GM23338 (cell line): Measurements from ENCODE around the gene CCDC174.

Source experiments
- EZH2 ChIP-seq: fragments of 200-600 bp; sonication (generic); IDR thresholded peaks from one replicate; pipeline ENCODE4 v1.8.0; 2017; ENCODE audit warnings: antibody characterized with exemption, mild to moderate bottlenecking, low read depth; ENCODE audit not compliant: unreplicated experiment
- EZH2phosphoT487 ChIP-seq: fragments of 200-600 bp; sonication (generic); IDR thresholded peaks from one replicate; pipeline ENCODE4 v1.8.1; 2018; ENCODE audit warnings: antibody characterized with exemption; ENCODE audit not compliant: unreplicated experiment
- POLR2AphosphoS5 ChIP-seq: IDR thresholded peaks from 2 replicates; pipeline ENCODE4 v1.6.1; 2016; ENCODE audit warnings: antibody characterized with exemption, low read depth
- TF ChIP-seq, protein P1 (sequence below), 2 experiments: fragments of 200-600 bp in 1 of 2; sonication (generic) in 1 of 2; conservative IDR thresholded peaks; 2 replicates each; pipeline versions ENCODE4 v1.5.1 to v1.6.1; 2016 to 2017; ENCODE audit warnings: antibody characterized with exemption in 2 of 2, low read depth in 2 of 2, mild to moderate bottlenecking in 2 of 2, moderate library complexity in 1 of 2
- TF ChIP-seq, protein P2 (sequence below): IDR thresholded peaks from one replicate; pipeline ENCODE4 v1.6.1; 2018; ENCODE audit warnings: antibody characterized with exemption; ENCODE audit not compliant: unreplicated experiment
- TF ChIP-seq, protein P3 (sequence below): fragments of 250-450 bp; sonication (Bioruptor Pico); IDR thresholded peaks from 2 replicates; pipeline ENCODE4 v1.5.0; 2020; ENCODE audit warnings: mild to moderate bottlenecking, moderate library complexity

- TF ChIP-seq, protein P1, sequence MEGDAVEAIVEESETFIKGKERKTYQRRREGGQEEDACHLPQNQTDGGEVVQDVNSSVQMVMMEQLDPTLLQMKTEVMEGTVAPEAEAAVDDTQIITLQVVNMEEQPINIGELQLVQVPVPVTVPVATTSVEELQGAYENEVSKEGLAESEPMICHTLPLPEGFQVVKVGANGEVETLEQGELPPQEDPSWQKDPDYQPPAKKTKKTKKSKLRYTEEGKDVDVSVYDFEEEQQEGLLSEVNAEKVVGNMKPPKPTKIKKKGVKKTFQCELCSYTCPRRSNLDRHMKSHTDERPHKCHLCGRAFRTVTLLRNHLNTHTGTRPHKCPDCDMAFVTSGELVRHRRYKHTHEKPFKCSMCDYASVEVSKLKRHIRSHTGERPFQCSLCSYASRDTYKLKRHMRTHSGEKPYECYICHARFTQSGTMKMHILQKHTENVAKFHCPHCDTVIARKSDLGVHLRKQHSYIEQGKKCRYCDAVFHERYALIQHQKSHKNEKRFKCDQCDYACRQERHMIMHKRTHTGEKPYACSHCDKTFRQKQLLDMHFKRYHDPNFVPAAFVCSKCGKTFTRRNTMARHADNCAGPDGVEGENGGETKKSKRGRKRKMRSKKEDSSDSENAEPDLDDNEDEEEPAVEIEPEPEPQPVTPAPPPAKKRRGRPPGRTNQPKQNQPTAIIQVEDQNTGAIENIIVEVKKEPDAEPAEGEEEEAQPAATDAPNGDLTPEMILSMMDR (conservative IDR thresholded peaks at IDR 0.05; ENCODE audit: low read depth in 2 of 2), result no peak
- TF ChIP-seq EZH2, result no peak
- TF ChIP-seq POLR2AphosphoS5, result no peak
- TF ChIP-seq EZH2phosphoT487, result no peak
- TF ChIP-seq, protein P2, sequence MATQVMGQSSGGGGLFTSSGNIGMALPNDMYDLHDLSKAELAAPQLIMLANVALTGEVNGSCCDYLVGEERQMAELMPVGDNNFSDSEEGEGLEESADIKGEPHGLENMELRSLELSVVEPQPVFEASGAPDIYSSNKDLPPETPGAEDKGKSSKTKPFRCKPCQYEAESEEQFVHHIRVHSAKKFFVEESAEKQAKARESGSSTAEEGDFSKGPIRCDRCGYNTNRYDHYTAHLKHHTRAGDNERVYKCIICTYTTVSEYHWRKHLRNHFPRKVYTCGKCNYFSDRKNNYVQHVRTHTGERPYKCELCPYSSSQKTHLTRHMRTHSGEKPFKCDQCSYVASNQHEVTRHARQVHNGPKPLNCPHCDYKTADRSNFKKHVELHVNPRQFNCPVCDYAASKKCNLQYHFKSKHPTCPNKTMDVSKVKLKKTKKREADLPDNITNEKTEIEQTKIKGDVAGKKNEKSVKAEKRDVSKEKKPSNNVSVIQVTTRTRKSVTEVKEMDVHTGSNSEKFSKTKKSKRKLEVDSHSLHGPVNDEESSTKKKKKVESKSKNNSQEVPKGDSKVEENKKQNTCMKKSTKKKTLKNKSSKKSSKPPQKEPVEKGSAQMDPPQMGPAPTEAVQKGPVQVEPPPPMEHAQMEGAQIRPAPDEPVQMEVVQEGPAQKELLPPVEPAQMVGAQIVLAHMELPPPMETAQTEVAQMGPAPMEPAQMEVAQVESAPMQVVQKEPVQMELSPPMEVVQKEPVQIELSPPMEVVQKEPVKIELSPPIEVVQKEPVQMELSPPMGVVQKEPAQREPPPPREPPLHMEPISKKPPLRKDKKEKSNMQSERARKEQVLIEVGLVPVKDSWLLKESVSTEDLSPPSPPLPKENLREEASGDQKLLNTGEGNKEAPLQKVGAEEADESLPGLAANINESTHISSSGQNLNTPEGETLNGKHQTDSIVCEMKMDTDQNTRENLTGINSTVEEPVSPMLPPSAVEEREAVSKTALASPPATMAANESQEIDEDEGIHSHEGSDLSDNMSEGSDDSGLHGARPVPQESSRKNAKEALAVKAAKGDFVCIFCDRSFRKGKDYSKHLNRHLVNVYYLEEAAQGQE, result no peak
- TF ChIP-seq, protein P3, sequence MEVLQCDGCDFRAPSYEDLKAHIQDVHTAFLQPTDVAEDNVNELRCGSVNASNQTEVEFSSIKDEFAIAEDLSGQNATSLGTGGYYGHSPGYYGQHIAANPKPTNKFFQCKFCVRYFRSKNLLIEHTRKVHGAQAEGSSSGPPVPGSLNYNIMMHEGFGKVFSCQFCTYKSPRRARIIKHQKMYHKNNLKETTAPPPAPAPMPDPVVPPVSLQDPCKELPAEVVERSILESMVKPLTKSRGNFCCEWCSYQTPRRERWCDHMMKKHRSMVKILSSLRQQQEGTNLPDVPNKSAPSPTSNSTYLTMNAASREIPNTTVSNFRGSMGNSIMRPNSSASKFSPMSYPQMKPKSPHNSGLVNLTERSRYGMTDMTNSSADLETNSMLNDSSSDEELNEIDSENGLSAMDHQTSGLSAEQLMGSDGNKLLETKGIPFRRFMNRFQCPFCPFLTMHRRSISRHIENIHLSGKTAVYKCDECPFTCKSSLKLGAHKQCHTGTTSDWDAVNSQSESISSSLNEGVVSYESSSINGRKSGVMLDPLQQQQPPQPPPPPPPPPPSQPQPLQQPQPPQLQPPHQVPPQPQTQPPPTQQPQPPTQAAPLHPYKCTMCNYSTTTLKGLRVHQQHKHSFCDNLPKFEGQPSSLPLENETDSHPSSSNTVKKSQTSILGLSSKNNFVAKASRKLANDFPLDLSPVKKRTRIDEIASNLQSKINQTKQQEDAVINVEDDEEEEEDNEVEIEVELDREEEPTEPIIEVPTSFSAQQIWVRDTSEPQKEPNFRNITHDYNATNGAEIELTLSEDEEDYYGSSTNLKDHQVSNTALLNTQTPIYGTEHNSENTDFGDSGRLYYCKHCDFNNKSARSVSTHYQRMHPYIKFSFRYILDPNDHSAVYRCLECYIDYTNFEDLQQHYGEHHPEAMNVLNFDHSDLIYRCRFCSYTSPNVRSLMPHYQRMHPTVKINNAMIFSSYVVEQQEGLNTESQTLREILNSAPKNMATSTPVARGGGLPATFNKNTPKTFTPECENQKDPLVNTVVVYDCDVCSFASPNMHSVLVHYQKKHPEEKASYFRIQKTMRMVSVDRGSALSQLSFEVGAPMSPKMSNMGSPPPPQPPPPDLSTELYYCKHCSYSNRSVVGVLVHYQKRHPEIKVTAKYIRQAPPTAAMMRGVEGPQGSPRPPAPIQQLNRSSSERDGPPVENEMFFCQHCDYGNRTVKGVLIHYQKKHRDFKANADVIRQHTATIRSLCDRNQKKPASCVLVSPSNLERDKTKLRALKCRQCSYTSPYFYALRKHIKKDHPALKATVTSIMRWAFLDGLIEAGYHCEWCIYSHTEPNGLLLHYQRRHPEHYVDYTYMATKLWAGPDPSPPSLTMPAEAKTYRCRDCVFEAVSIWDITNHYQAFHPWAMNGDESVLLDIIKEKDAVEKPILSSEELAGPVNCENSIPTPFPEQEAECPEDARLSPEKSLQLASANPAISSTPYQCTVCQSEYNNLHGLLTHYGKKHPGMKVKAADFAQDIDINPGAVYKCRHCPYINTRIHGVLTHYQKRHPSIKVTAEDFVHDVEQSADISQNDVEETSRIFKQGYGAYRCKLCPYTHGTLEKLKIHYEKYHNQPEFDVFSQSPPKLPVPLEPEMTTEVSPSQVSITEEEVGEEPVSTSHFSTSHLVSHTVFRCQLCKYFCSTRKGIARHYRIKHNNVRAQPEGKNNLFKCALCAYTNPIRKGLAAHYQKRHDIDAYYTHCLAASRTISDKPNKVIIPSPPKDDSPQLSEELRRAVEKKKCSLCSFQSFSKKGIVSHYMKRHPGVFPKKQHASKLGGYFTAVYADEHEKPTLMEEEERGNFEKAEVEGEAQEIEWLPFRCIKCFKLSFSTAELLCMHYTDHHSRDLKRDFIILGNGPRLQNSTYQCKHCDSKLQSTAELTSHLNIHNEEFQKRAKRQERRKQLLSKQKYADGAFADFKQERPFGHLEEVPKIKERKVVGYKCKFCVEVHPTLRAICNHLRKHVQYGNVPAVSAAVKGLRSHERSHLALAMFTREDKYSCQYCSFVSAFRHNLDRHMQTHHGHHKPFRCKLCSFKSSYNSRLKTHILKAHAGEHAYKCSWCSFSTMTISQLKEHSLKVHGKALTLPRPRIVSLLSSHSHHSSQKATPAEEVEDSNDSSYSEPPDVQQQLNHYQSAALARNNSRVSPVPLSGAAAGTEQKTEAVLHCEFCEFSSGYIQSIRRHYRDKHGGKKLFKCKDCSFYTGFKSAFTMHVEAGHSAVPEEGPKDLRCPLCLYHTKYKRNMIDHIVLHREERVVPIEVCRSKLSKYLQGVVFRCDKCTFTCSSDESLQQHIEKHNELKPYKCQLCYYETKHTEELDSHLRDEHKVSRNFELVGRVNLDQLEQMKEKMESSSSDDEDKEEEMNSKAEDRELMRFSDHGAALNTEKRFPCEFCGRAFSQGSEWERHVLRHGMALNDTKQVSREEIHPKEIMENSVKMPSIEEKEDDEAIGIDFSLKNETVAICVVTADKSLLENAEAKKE (CRISPR knock-in tag), result no peak
These were observed 10.8 kb upstream of the CCDC174 start for GRCh38 chr3:14640734-14641133.
